Retina (tissue), 1 donor: ENCODE data around the gene APOC3.

ENCODE experiments used
- DNase-seq: peaks from one replicate; pipeline ENCODE4 v3.0.0-alpha.2; 2016

Gene APOC3

GRCh38 chr11:116852261-116853031 lies 22.7 kb downstream of the APOC3 start:
- no peak for DNase-seq

GRCh38 chr11:116853461-116854073 lies 23.9 kb downstream of the APOC3 start:
- DNase-seq: no peak

- no peak for DNase-seq
These were observed 25.7 kb downstream of the APOC3 start for GRCh38 chr11:116855413-116855812.

GRCh38 chr11:116856423-116856822 lies 26.7 kb downstream of the APOC3 start:
- no peak for DNase-seq

- DNase-seq: no peak
These were observed 27.6 kb downstream of the APOC3 start for GRCh38 chr11:116857316-116857715.

GRCh38 chr11:116857936-116858335 lies 28.2 kb downstream of the APOC3 start:
- no peak for DNase-seq

- no peak for DNase-seq
These were observed 29.5 kb downstream of the APOC3 start for GRCh38 chr11:116859175-116859574.

- no peak for DNase-seq
These were observed 30.6 kb downstream of the APOC3 start for GRCh38 chr11:116860303-116860702.

- no peak for DNase-seq
These were observed 31.8 kb downstream of the APOC3 start for GRCh38 chr11:116861539-116861938.

- no peak for DNase-seq
These were observed 32.5 kb downstream of the APOC3 start for GRCh38 chr11:116862185-116862584.

- DNase-seq: no peak
These were observed 33.2 kb downstream of the APOC3 start for GRCh38 chr11:116862951-116863350.

GRCh38 chr11:116864531-116864930 lies 34.8 kb downstream of the APOC3 start:
- DNase-seq: no peak

GRCh38 chr11:116865696-116866095 lies 36.0 kb downstream of the APOC3 start:
- DNase-seq: no peak

GRCh38 chr11:116866804-116867455 lies 37.2 kb downstream of the APOC3 start:
- no peak for DNase-seq

GRCh38 chr11:116867619-116868018 lies 37.9 kb downstream of the APOC3 start:
- DNase-seq: no peak

- no peak for DNase-seq
These were observed 38.4 kb downstream of the APOC3 start for GRCh38 chr11:116868066-116868465.

GRCh38 chr11:116869610-116870009 lies 39.9 kb downstream of the APOC3 start:
- no peak for DNase-seq

- no peak for DNase-seq
These were observed 40.3 kb downstream of the APOC3 start for GRCh38 chr11:116870054-116870453.

- DNase-seq: no peak
These were observed 41.5 kb downstream of the APOC3 start for GRCh38 chr11:116871248-116871647.

- DNase-seq: no peak
These were observed 43.7 kb downstream of the APOC3 start for GRCh38 chr11:116873381-116873780.

GRCh38 chr11:116874251-116874650 lies 44.5 kb downstream of the APOC3 start:
- no peak for DNase-seq

- no peak for DNase-seq
These were observed 45.5 kb downstream of the APOC3 start for GRCh38 chr11:116875194-116875593.

- DNase-seq: no peak
These were observed 46.9 kb downstream of the APOC3 start for GRCh38 chr11:116876656-116877055.
